Hepatocyte (in vitro differentiated cells): ENCODE results near the gene GDPD5. TPM values are rescaled to one million over a fixed set of nuclear protein-coding genes. Genes with fewer than 3 reads are reported as not detected.

Experiments
- DNase-seq: peaks from one replicate; pipeline ENCODE4 v3.0.0-alpha.2; 2016; ENCODE audit warnings: low spot score
- H2AFZ ChIP-seq: fragments of 200-600 bp; sonication (generic); 2 replicates; pipeline ENCODE4 v1.6.0; 2016; ENCODE audit warnings: antibody characterized with exemption, mild to moderate bottlenecking
- H3K27ac ChIP-seq: fragments of 200-600 bp; sonication (generic); 2 replicates; pipeline ENCODE4 v1.5.1; 2016; ENCODE audit warnings: mild to moderate bottlenecking
- H3K27me3 ChIP-seq: fragments of 200-600 bp; sonication (generic); 2 replicates; pipeline ENCODE4 v1.6.1; 2016
- H3K36me3 ChIP-seq: fragments of 200-600 bp; sonication (generic); replicated peaks from 2 replicates; pipeline ENCODE4 v1.5.1; 2016; ENCODE audit warnings: low read depth; ENCODE audit not compliant: insufficient read depth
- H3K4me1 ChIP-seq: fragments of 200-600 bp; sonication (generic); 2 replicates; pipeline ENCODE4 v1.5.1; 2016; ENCODE audit warnings: mild to moderate bottlenecking, moderate library complexity; ENCODE audit not compliant: insufficient read depth
- H3K4me2 ChIP-seq: fragments of 200-600 bp; sonication (generic); 2 replicates; pipeline ENCODE4 v1.6.0; 2016
- H3K4me3 ChIP-seq: fragments of 200-600 bp; sonication (generic); 2 replicates; pipeline ENCODE4 v1.5.1; 2016; ENCODE audit warnings: mild to moderate bottlenecking
- H3K79me2 ChIP-seq: fragments of 200-600 bp; sonication (generic); 2 replicates; pipeline ENCODE4 v1.6.0; 2017; ENCODE audit warnings: mild to moderate bottlenecking
- H3K9me2 ChIP-seq: fragments of 200-600 bp; sonication (generic); replicated peaks from 2 replicates; pipeline ENCODE4 v1.6.0; 2017; ENCODE audit warnings: mild to moderate bottlenecking; ENCODE audit not compliant: insufficient read depth
- H3K9me3 ChIP-seq: fragments of 200-600 bp; sonication (generic); 2 replicates; pipeline ENCODE4 v1.5.1; 2016; ENCODE audit warnings: low read depth, mild to moderate bottlenecking
- H4K20me1 ChIP-seq: fragments of 200-600 bp; sonication (generic); 2 replicates; pipeline ENCODE4 v1.6.0; 2016; ENCODE audit warnings: mild to moderate bottlenecking; ENCODE audit not compliant: insufficient read depth, poor library complexity, severe bottlenecking
- EZH2 ChIP-seq: fragments of 200-600 bp; sonication (generic); IDR thresholded peaks from 2 replicates; pipeline ENCODE4 v1.6.1; 2016; ENCODE audit warnings: antibody characterized with exemption, mild to moderate bottlenecking, borderline replicate concordance
- EZH2phosphoT487 ChIP-seq: fragments of 200-600 bp; sonication (generic); IDR thresholded peaks from one replicate; pipeline ENCODE4 v1.6.1; 2018; ENCODE audit warnings: antibody characterized with exemption, mild to moderate bottlenecking, low read depth, moderate library complexity; ENCODE audit not compliant: unreplicated experiment, severe bottlenecking
- WGBS: methylation state at CpG from one replicate; pipeline ENCODE4 v1.1.6; 2016; ENCODE audit warnings: low lambda C conversion rate; ENCODE audit errors: missing lambda C conversion rate; 5-methylcytosine and 5-hydroxymethylcytosine counted together
- polyA plus RNA-seq: library from polyadenylated mRNA; unstranded; fragments of >200 nt; fragmentation: Nextera tagmentation; extraction: Ambion mirVana; gene quantifications from 2 replicates; pipeline ENCODE4 v1.2.1, GENCODE V29; 2016
- total RNA-seq: library from RNA; depleted of rRNA; stranded (reverse); fragments of >200 nt; gene quantifications from 2 replicates; pipeline ENCODE4 v1.2.3, GENCODE V29; 2014
- TF ChIP-seq, protein P1 (sequence below): fragments of 200-600 bp; sonication (generic); IDR thresholded peaks from 2 replicates; pipeline ENCODE4 v1.5.1; 2016; ENCODE audit warnings: antibody characterized with exemption, mild to moderate bottlenecking; ENCODE audit not compliant: poor library complexity

GDPD5 gene
- total and polyA plus RNA-seq, 2 experiments from 2014 or later = 5.2 to 8.9 TPM

DNA sequence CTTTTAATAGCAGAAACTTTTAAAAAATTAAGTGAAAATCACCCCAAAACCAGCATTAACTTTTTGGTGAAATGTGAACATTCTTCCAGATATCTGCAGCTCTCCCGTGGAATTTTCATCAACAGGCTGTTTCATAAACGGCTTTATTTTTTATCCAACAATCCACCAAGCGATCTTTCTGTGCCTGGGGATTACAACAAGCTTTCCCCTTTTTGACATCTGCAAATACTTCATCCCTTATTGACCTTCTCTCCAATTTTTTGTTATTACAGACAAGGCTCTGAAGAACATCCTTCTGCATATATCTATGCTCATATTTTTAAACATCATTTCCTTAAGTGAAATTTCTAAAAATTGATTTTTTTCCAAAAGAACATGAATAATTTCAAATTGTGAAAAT, 30.5 kb upstream of the GDPD5 start:
- Histone ChIP-seq H3K79me2 (no peaks in the 10 kb centered on the region), H3K27me3 (no peaks in the 10 kb centered on the region), H3K4me2 (no peak overlapping the region), H2AFZ (no peak overlapping the region), H3K9me2 (no peaks in the 10 kb centered on the region), H3K9me3 (no peaks in the 10 kb centered on the region), H3K4me3 (no peak overlapping the region), H4K20me1 (no peaks in the 10 kb centered on the region), H3K27ac (no peak overlapping the region), H3K4me1 (peaks cover 43% of the 10 kb centered on the region), H3K36me3 (no peaks in the 10 kb centered on the region)
- no peak for DNase-seq
- TF ChIP-seq EZH2phosphoT487 (no peak), EZH2 (no peak)
- TF ChIP-seq, protein P1, sequence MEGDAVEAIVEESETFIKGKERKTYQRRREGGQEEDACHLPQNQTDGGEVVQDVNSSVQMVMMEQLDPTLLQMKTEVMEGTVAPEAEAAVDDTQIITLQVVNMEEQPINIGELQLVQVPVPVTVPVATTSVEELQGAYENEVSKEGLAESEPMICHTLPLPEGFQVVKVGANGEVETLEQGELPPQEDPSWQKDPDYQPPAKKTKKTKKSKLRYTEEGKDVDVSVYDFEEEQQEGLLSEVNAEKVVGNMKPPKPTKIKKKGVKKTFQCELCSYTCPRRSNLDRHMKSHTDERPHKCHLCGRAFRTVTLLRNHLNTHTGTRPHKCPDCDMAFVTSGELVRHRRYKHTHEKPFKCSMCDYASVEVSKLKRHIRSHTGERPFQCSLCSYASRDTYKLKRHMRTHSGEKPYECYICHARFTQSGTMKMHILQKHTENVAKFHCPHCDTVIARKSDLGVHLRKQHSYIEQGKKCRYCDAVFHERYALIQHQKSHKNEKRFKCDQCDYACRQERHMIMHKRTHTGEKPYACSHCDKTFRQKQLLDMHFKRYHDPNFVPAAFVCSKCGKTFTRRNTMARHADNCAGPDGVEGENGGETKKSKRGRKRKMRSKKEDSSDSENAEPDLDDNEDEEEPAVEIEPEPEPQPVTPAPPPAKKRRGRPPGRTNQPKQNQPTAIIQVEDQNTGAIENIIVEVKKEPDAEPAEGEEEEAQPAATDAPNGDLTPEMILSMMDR = no peak
- WGBS = 73% methylated on average over 3 of the region's 3 CpGs

GRCh38 chr11:75555079-75555811, 29.5 kb upstream of the GDPD5 start:
- Histone ChIP-seq H3K4me3 (no peak overlapping the region), H2AFZ (no peak overlapping the region), H3K4me1 (peaks cover 39% of the 10 kb centered on the region)

DNA sequence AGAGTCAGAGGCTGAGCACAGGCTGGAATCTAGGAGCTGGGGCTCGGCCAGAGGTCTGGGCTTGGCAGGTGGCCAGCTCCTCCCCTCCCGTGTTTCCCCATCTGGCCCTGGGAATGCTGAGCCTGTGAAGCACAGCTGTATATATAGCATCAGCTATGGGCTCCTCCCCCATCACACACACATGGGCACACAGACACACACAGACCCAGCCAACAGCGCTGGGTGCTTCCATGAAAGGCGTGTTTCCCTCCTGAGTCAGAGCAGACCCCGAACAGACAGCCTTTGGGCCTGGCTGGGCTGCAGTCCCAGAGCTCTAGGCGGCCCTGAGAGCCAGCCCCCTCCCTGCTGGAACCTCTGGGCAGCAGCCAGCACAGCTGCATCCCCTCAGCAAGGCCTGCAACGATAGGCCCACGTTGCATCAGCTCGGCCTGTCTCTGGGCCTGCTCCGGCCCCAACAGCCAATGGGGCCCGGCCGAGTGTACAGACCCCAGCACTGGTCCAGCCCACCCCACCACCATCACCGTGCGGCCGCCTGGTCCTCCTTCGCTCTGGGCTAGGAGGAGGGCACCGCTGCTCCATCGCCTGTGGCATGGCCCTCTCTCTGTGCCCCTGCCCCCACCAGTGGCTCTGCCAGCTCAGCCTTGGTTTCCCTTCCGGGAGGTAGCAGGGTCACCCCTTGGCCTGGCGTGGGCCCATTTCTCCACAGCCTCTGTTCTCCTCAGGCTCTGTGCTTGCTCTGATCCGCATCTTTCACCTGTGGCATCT, 28.7 kb upstream of the GDPD5 start:
- H3K9me3 ChIP-seq = no peaks in the 10 kb centered on the region
- peaks cover 31% of the 10 kb centered on the region for H3K4me1 ChIP-seq
- H3K36me3 ChIP-seq = no peaks in the 10 kb centered on the region
- DNase-seq = peak; percentile 93
- no peaks in the 10 kb centered on the region for H4K20me1 ChIP-seq
- no peaks in the 10 kb centered on the region for H3K27me3 ChIP-seq
- no peaks in the 10 kb centered on the region for H3K79me2 ChIP-seq
- H3K9me2 ChIP-seq = no peaks in the 10 kb centered on the region
- 50% methylated on average over 21 of the region's 21 CpGs for WGBS
- TF ChIP-seq, protein P1 = no peak
- TF ChIP-seq EZH2phosphoT487 = no peak
- TF ChIP-seq EZH2 = no peak
- no peak overlapping the region for H2AFZ ChIP-seq
- no peak overlapping the region for H3K4me3 ChIP-seq
- peak overlapping the region; percentile 65 for H3K4me2 ChIP-seq
- peak overlapping the region; percentile 94 for H3K27ac ChIP-seq

More at GRCh38 chr11:75555079-75555811, 29.5 kb upstream of the GDPD5 start:
- WGBS = 93% methylated on average over 12 of the region's 12 CpGs
- TF ChIP-seq EZH2phosphoT487 (no peak), EZH2 (no peak)
- TF ChIP-seq, protein P1 = no peak
- Histone ChIP-seq H3K9me2 (no peaks in the 10 kb centered on the region), H3K36me3 (no peaks in the 10 kb centered on the region), H3K27me3 (no peaks in the 10 kb centered on the region), H3K27ac (peak overlapping the region; percentile 94), H4K20me1 (no peaks in the 10 kb centered on the region), H3K9me3 (no peaks in the 10 kb centered on the region), H3K4me2 (peak overlapping the region; percentile 65), H3K79me2 (no peaks in the 10 kb centered on the region)
- DNase-seq = no peak
